Measurements from ENCODE around the gene MMP8.

DNA sequence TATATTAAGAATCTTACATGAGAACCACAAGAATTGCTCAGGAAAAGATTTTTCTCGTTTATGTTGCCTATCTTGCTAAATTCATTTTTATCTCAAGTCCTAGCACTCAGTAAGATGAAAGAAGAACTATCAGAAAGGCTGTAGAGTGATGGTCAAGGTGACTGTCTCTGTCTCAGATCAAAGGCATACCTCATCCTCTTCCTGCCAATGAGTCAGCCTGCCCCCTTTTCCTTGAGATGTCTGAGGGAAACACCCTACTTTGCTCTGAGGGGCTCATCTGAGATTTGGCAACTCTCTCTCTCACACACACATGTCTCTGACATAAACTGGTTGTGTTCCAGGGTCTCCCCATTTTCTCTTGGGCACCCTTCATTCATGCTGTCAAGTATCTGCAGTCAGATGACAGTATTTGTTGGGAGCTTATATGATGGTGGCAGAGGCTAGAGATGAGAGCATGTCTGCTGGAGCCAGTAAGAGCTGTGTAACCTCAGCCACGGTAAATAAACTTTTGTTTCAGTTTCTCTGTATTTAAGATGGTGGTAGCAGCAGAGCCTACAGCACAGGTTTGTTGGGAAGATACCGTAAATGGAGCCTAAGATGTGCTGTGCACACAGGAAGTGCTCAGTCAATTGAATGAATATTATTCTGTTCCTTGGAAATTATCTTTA lies 20.8 kb downstream of the MMP8 start:
- TF ChIP-seq, protein P1, sequence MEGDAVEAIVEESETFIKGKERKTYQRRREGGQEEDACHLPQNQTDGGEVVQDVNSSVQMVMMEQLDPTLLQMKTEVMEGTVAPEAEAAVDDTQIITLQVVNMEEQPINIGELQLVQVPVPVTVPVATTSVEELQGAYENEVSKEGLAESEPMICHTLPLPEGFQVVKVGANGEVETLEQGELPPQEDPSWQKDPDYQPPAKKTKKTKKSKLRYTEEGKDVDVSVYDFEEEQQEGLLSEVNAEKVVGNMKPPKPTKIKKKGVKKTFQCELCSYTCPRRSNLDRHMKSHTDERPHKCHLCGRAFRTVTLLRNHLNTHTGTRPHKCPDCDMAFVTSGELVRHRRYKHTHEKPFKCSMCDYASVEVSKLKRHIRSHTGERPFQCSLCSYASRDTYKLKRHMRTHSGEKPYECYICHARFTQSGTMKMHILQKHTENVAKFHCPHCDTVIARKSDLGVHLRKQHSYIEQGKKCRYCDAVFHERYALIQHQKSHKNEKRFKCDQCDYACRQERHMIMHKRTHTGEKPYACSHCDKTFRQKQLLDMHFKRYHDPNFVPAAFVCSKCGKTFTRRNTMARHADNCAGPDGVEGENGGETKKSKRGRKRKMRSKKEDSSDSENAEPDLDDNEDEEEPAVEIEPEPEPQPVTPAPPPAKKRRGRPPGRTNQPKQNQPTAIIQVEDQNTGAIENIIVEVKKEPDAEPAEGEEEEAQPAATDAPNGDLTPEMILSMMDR (IDR thresholded peaks at IDR 0.05) = no peak
- TF ChIP-seq POLR2A (IDR thresholded peaks at IDR 0.05) = no peak

All from thyroid gland (tissue), 4 donors.